ENCODE measurements around the gene NEDD4L. TPM values are rescaled to one million over a fixed set of nuclear protein-coding genes. Genes with fewer than 3 reads are reported as not detected.
"Not testable (repeated sequence)": the region's sequence is repeated elsewhere in the genome, so short reads cannot be mapped to it uniquely, and the experiment has no call there.

Gene NEDD4L
- total and polyA plus RNA-seq, 7 donors, result 14.8 to 28.0 (median 19.6) TPM

DNA sequence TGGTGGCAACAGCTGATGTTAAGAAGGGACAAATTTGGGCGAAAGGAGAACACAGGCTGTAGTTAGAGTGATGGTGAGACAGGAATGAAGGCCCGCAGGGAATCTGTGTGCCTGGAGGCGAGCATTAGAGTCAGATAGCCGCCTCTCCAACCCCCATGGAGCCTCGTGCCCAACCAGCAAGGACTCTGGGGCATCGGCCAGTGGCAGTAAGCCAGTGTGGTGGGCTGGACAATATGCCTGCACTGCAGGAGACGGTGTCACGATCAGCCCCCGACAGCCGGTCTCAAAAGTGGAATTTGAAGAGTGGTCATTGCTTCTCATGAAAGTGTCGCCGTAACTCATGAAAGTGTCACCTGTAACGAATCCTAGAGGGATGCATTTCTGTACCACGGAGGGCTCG, 335.4 kb downstream of the NEDD4L start:
- H3K36me3 ChIP-seq (ENCODE audit: insufficient read depth in 1 of 2, low read depth in 1 of 2), result peaks cover 0 to 81% of the 10 kb centered on the region in 2 donors
- WGBS, 3 donors, result 55 to 83% (median 76%) methylated on average over 15 of the region's 15 CpGs

GRCh38 chr18:58380113-58380512, 336.1 kb downstream of the NEDD4L start:
- H3K27ac ChIP-seq; H3K9me3 ChIP-seq; ATAC-seq; intact Hi-C loops (cut with DNase I); H3K4me3 ChIP-seq; H3K4me1 ChIP-seq; DNase-seq; H3K27me3 ChIP-seq (ENCODE audit: insufficient read depth in 3 of 3, low read length in 2 of 3): not testable (repeated sequence)
- peaks cover 0 to 82% of the 10 kb centered on the region in 2 donors for H3K36me3 ChIP-seq (ENCODE audit: insufficient read depth in 1 of 2, low read depth in 1 of 2)
- 97 to 100% (median 98%) methylated on average over 4 of the region's 4 CpGs for whole genome bisulfite sequencing, 3 donors

More for the DNA sequence above, 335.4 kb downstream of the NEDD4L start:
- no peaks in the 10 kb centered on the region for H3K9me3 ChIP-seq
- no peak overlapping the region for H3K27ac ChIP-seq
- H3K27me3 ChIP-seq (ENCODE audit: insufficient read depth in 3 of 3, low read length in 2 of 3), result no peaks in the 10 kb centered on the region
- H3K4me3 ChIP-seq, result no peak overlapping the region
- DNase-seq (no peak), ATAC-seq (peak in 1 of 4 donors; percentile 18)
- TF ChIP-seq CTCF (IDR thresholded peaks at IDR 0.05), result no peak
- H3K4me1 ChIP-seq, result no peaks in the 10 kb centered on the region
- intact Hi-C loops (cut with DNase I), result no loop called here

GRCh38 chr18:58381676-58382411, 337.8 kb downstream of the NEDD4L start:
- intact Hi-C loops (cut with DNase I), result no loop called here
- H3K4me3 ChIP-seq, result no peak overlapping the region
- no peak for ATAC-seq
- H3K4me1 ChIP-seq, result no peaks in the 10 kb centered on the region
- H3K27me3 ChIP-seq (ENCODE audit: insufficient read depth in 3 of 3, low read length in 2 of 3), result no peaks in the 10 kb centered on the region
- no peaks in the 10 kb centered on the region for H3K9me3 ChIP-seq
- H3K27ac ChIP-seq, result no peak overlapping the region
- WGBS, 3 donors, result 93 to 95% (median 93%) methylated on average over 12 of the region's 12 CpGs
- H3K36me3 ChIP-seq (ENCODE audit: insufficient read depth in 1 of 2, low read depth in 1 of 2), result peaks cover 0 to 81% of the 10 kb centered on the region in 2 donors
- no peak for TF ChIP-seq CTCF (IDR thresholded peaks at IDR 0.05)
- DNase-seq, result no peak

- H3K4me3 ChIP-seq, result no peak overlapping the region
- no peaks in the 10 kb centered on the region for H3K27me3 ChIP-seq (ENCODE audit: insufficient read depth in 3 of 3, low read length in 2 of 3)
- intact Hi-C loops (cut with DNase I), result no loop called here
- DNase-seq, result no peak
- TF ChIP-seq CTCF (IDR thresholded peaks at IDR 0.05), result no peak
- 83 to 94% (median 86%) methylated on average over 2 of the region's 2 CpGs for WGBS, 3 donors
- no peak overlapping the region for H3K27ac ChIP-seq
- H3K9me3 ChIP-seq, result no peaks in the 10 kb centered on the region
- H3K4me1 ChIP-seq, result no peaks in the 10 kb centered on the region
- H3K36me3 ChIP-seq (ENCODE audit: insufficient read depth in 1 of 2, low read depth in 1 of 2), result peaks cover 0 to 81% of the 10 kb centered on the region in 2 donors
- no peak for ATAC-seq
These were observed 338.4 kb downstream of the NEDD4L start for GRCh38 chr18:58382446-58382845.

GRCh38 chr18:58385472-58385871, 341.4 kb downstream of the NEDD4L start:
- no peaks in the 10 kb centered on the region for H3K9me3 ChIP-seq
- no peaks in the 10 kb centered on the region for H3K27me3 ChIP-seq (ENCODE audit: insufficient read depth in 3 of 3, low read length in 2 of 3)
- TF ChIP-seq CTCF (IDR thresholded peaks at IDR 0.05), result no peak
- no peak overlapping the region for H3K27ac ChIP-seq
- peaks cover 0 to 78% of the 10 kb centered on the region in 2 donors for H3K36me3 ChIP-seq (ENCODE audit: insufficient read depth in 1 of 2, low read depth in 1 of 2)
- intact Hi-C loops (cut with DNase I), result no loop called here
- WGBS, 3 donors, result 76 to 79% (median 77%) methylated on average over 13 of the region's 13 CpGs
- DNase-seq (no peak), ATAC-seq (no peak)
- no peak overlapping the region for H3K4me3 ChIP-seq
- H3K4me1 ChIP-seq, result peaks cover 10% of the 10 kb centered on the region

All from psoas muscle (tissue), 8 donors.